HepG2 (cell line): ENCODE results near the gene DDRGK1. TPM values are rescaled to one million over a fixed set of nuclear protein-coding genes. Genes with fewer than 3 reads are reported as not detected.

ENCODE experiments used
- DR1 ChIP-seq: sonication (generic); formaldehyde crosslinking; IDR thresholded peaks from 2 replicates; pipeline ENCODE4 v1.8.0; 2021; ENCODE audit warnings: mild to moderate bottlenecking, missing genetic modification reagents, inconsistent platforms
- GFI1 ChIP-seq: sonication (generic); formaldehyde crosslinking; IDR thresholded peaks from 2 replicates; pipeline ENCODE4 v1.5.0; 2020; ENCODE audit warnings: missing genetic modification reagents, mild to moderate bottlenecking, borderline replicate concordance
- HMG20B ChIP-seq: conservative IDR thresholded peaks from 2 replicates; pipeline ENCODE4 v1.6.1; 2016; ENCODE audit warnings: missing genetic modification reagents, missing compliant biosample characterization
- HNRNPK ChIP-seq: fragments of 200-400 bp; formaldehyde crosslinking; IDR thresholded peaks from 2 replicates; pipeline ENCODE4 v1.6.1; 2018; ENCODE audit warnings: low read length, low read depth, moderate library complexity, mild to moderate bottlenecking; ENCODE audit not compliant: poor library complexity, severe bottlenecking
- HOXA7 ChIP-seq: sonication (generic); formaldehyde crosslinking; IDR thresholded peaks from 2 replicates; pipeline ENCODE4 v1.8.1; 2022; ENCODE audit warnings: mild to moderate bottlenecking, missing genetic modification reagents, moderate library complexity
- IKZF5 ChIP-seq: IDR thresholded peaks from 2 replicates; pipeline ENCODE4 v1.6.1; 2018; ENCODE audit warnings: missing genetic modification reagents, mild to moderate bottlenecking, missing compliant biosample characterization
- MAFG ChIP-seq: sonication (generic); formaldehyde crosslinking; IDR thresholded peaks from 2 replicates; pipeline ENCODE4 v1.5.1; 2020; ENCODE audit warnings: mild to moderate bottlenecking, missing genetic modification reagents
- MEF2D ChIP-seq: sonication (generic); formaldehyde crosslinking; IDR thresholded peaks from 2 replicates; pipeline ENCODE4 v1.5.1; 2020; ENCODE audit warnings: mild to moderate bottlenecking, missing genetic modification reagents
- NAIF1 ChIP-seq: sonication (generic); formaldehyde crosslinking; IDR thresholded peaks from 2 replicates; pipeline ENCODE4 v1.5.0; 2020; ENCODE audit warnings: mild to moderate bottlenecking, missing genetic modification reagents, borderline replicate concordance
- NPAS2 ChIP-seq: sonication (generic); formaldehyde crosslinking; IDR thresholded peaks from 2 replicates; pipeline ENCODE4 v1.8.0; 2022; ENCODE audit warnings: mild to moderate bottlenecking, missing genetic modification reagents, borderline replicate concordance
- ONECUT2 ChIP-seq: sonication (generic); formaldehyde crosslinking; IDR thresholded peaks from 2 replicates; pipeline ENCODE4 v1.4.0; 2020; ENCODE audit warnings: missing genetic modification reagents
- POLR2AphosphoS5 ChIP-seq: IDR thresholded peaks from 2 replicates; pipeline ENCODE4 v1.6.1; 2012; ENCODE audit warnings: low read depth, low read length
- RCOR2 ChIP-seq: IDR thresholded peaks from 2 replicates; pipeline ENCODE4 v1.6.1; 2016; ENCODE audit warnings: missing biosample characterization, missing genetic modification reagents
- RFXANK ChIP-seq: IDR thresholded peaks from 2 replicates; pipeline ENCODE4 v1.6.1; 2016
- THAP9 ChIP-seq: sonication (generic); formaldehyde crosslinking; IDR thresholded peaks from 2 replicates; pipeline ENCODE4; 2020; ENCODE audit warnings: missing genetic modification reagents, mild to moderate bottlenecking, borderline replicate concordance
- ZBTB2 ChIP-seq: sonication (generic); formaldehyde crosslinking; IDR thresholded peaks from 2 replicates; pipeline ENCODE4 v1.8.0; 2022; ENCODE audit warnings: low read depth, missing genetic modification reagents
- ZFP91 ChIP-seq: sonication (generic); formaldehyde crosslinking; IDR thresholded peaks from 2 replicates; pipeline ENCODE4 v1.9.0; 2022; ENCODE audit warnings: missing genetic modification reagents, mild to moderate bottlenecking, borderline replicate concordance
- ZMYM3 ChIP-seq: sonication (generic); formaldehyde crosslinking; IDR thresholded peaks from 2 replicates; pipeline ENCODE4 v1.5.1; 2020; ENCODE audit warnings: mild to moderate bottlenecking, missing genetic modification reagents
- ZNF30 ChIP-seq: sonication (generic); formaldehyde crosslinking; IDR thresholded peaks from 2 replicates; pipeline ENCODE4 v1.5.0; 2020; ENCODE audit warnings: mild to moderate bottlenecking, missing genetic modification reagents
- ZNF337 ChIP-seq: sonication (generic); formaldehyde crosslinking; IDR thresholded peaks from 2 replicates; pipeline ENCODE4 v1.5.1; 2020; ENCODE audit warnings: missing genetic modification reagents, low read depth, mild to moderate bottlenecking, borderline replicate concordance
- ZNF33B ChIP-seq: sonication (generic); formaldehyde crosslinking; IDR thresholded peaks from 2 replicates; pipeline ENCODE4 v1.5.1; 2020; ENCODE audit warnings: mild to moderate bottlenecking, missing genetic modification reagents
- ZNF572 ChIP-seq: sonication (generic); formaldehyde crosslinking; IDR thresholded peaks from 2 replicates; pipeline ENCODE4 v1.5.1; 2020; ENCODE audit warnings: mild to moderate bottlenecking, missing genetic modification reagents
- polyA plus RNA-seq, 8 experiments: library from polyadenylated mRNA; depleted of rRNA in 3 of 8; stranded (reverse) in 7 of 8; unstranded in 1 of 8; fragments of >200 nt; fragmentation: Illumina TruSeq in 4 of 8; extraction: Trizol in 4 of 8; gene quantifications; 2 replicates each; pipeline versions ENCODE4 v1.2.1 to v1.2.3, GENCODE V29; 2011 to 2016; ENCODE audit warnings: low read depth in 4 of 8, missing spikeins in 1 of 8, mixed read lengths in 1 of 8; ENCODE audit not compliant: insufficient read depth in 1 of 8
- total RNA-seq, 5 experiments: library from RNA; depleted of rRNA; stranded (reverse); fragments of >200 nt; fragmentation: Illumina TruSeq; extraction: Trizol; gene quantifications; 2 replicates each; pipeline ENCODE4 v1.2.3, GENCODE V29; 2016; ENCODE audit warnings: low read depth in 1 of 5

The DDRGK1 gene
- total and polyA plus RNA-seq, 2 of the 13 experiments (the other 11 are each of a cell fraction or from before 2014, with no cell fraction given): 96.7 to 149 TPM

GRCh38 chr20:3161316-3162079 is 43.0 kb downstream of the DDRGK1 start (continued):
- TF ChIP-seq ZBTB2 (CRISPR knock-in tag) (no peak), RFXANK (CRISPR knock-in tag) (0 out of 2 replicates have a peak, but pooled peaks have one; percentile 25), IKZF5 (no peak), DR1 (CRISPR knock-in tag) (no peak), RCOR2 (CRISPR knock-in tag) (0 out of 2 replicates have a peak, but pooled peaks have one; percentile 30), THAP9 (CRISPR knock-in tag) (0 out of 2 replicates have a peak, but pooled peaks have one; percentile 22), POLR2AphosphoS5 (peak; percentile 50; the same call in 1 of the 2 replicates), MAFG (CRISPR knock-in tag) (no peak), ONECUT2 (CRISPR knock-in tag) (no peak), NPAS2 (CRISPR knock-in tag) (no peak), HNRNPK (no peak), HOXA7 (CRISPR knock-in tag) (no peak), ZNF30 (CRISPR knock-in tag) (peak; percentile 54; the same call in 1 of the 2 replicates), NAIF1 (CRISPR knock-in tag) (0 out of 2 replicates have a peak, but pooled peaks have one; percentile 49), HMG20B (0 out of 2 replicates have a peak, but pooled peaks have one; percentile 7), ZMYM3 (CRISPR knock-in tag) (peak; percentile 77), MEF2D (CRISPR knock-in tag) (no peak), ZNF572 (CRISPR knock-in tag) (no peak), ZNF33B (CRISPR knock-in tag) (0 out of 2 replicates have a peak, but pooled peaks have one; percentile 30), ZFP91 (peak; percentile 86), GFI1 (CRISPR knock-in tag) (no peak), ZNF337 (0 out of 2 replicates have a peak, but pooled peaks have one; percentile 24)
